ENCODE results near the gene MARCKS. TPM values are rescaled to one million over a fixed set of nuclear protein-coding genes. Genes with fewer than 3 reads are reported as not detected.

MARCKS gene
- polyA plus RNA-seq, 10 donors, result 189 to 339 (median 232) TPM

Other genes starting within 250 kb of the MARCKS start
- gene HDAC2, start 113.8 kb downstream of the MARCKS start, polyA plus RNA-seq (ENCODE audit: insufficient read length in 10 of 10), result 100 to 1,000 TPM; 132 to 181 (median 149) TPM